Myocyte (in vitro differentiated cells): Measurements from ENCODE around the gene CMTM7. TPM values are rescaled to one million over a fixed set of nuclear protein-coding genes. Genes with fewer than 3 reads are reported as not detected.

ENCODE experiments used
- total RNA-seq: library from RNA; depleted of rRNA; stranded (reverse); fragments of >200 nt; gene quantifications from 2 replicates; pipeline ENCODE4 v1.2.3, GENCODE V29; 2014

Gene CMTM7
- total RNA-seq, 1 donor from 2014 or later = 10.2 TPM

Other genes with a start within 250 kb of the CMTM7 start
- gene CMTM8, start 153.2 kb upstream of the CMTM7 start, total RNA-seq = 1.8 and 4.8 TPM in 2 replicates
- 40.4 and 44.7 TPM in 2 replicates for gene CMTM6, start 111.0 kb downstream of the CMTM7 start, total RNA-seq
- 37.9 and 42.3 TPM in 2 replicates for gene DYNC1LI1, start 179.0 kb downstream of the CMTM7 start, total RNA-seq